Mesendoderm (in vitro differentiated cells): Measurements from ENCODE around the gene CCNL2.
"Not testable (repeated sequence)": the region's sequence is repeated elsewhere in the genome, so short reads cannot be mapped to it uniquely, and the experiment has no call there.

Experiments used
- DNase-seq: peaks from one replicate; pipeline ENCODE4 v3.0.0; 2013
- H2AK5ac ChIP-seq: 2 replicates; pipeline ENCODE4 v1.6.1; 2013; ENCODE audit warnings: low read length, inconsistent platforms
- H2BK120ac ChIP-seq: 2 replicates; pipeline ENCODE4 v1.6.1; 2013; ENCODE audit warnings: low read depth, mild to moderate bottlenecking, low read length, moderate library complexity, mixed read lengths
- H2BK15ac ChIP-seq: replicated peaks from 2 replicates; pipeline ENCODE4 v1.6.1; 2013; ENCODE audit warnings: low read depth, mild to moderate bottlenecking, moderate library complexity
- H2BK5ac ChIP-seq: 2 replicates; pipeline ENCODE4 v1.6.1; 2013; ENCODE audit warnings: low read length, inconsistent platforms
- H3K18ac ChIP-seq: 2 replicates; pipeline ENCODE4 v1.6.1; 2013; ENCODE audit warnings: mild to moderate bottlenecking, low read length, mixed read lengths
- H3K23ac ChIP-seq: one replicate; pipeline ENCODE4 v1.6.1; 2013; ENCODE audit warnings: low read length
- H3K27ac ChIP-seq: 2 replicates; pipeline ENCODE4 v1.5.1; 2013; ENCODE audit warnings: low read depth, mild to moderate bottlenecking, inconsistent platforms, low read length, moderate library complexity
- H3K27me3 ChIP-seq: 2 replicates; pipeline ENCODE4 v1.6.1; 2013; ENCODE audit warnings: low read length, control low read depth, mild to moderate bottlenecking, inconsistent platforms; ENCODE audit not compliant: insufficient read depth, poor library complexity
- H3K36me3 ChIP-seq: 2 replicates; pipeline ENCODE4 v1.6.1; 2013; ENCODE audit warnings: low read length, inconsistent platforms; ENCODE audit not compliant: control insufficient read depth, insufficient read depth
- H3K4ac ChIP-seq: one replicate; pipeline ENCODE4 v1.6.1; 2013; ENCODE audit warnings: low read depth, mild to moderate bottlenecking, low read length, moderate library complexity
- H3K4me1 ChIP-seq: 2 replicates; pipeline ENCODE4 v1.6.1; 2013; ENCODE audit warnings: low read depth, low read length, inconsistent platforms; ENCODE audit not compliant: control insufficient read depth
- H3K4me2 ChIP-seq: 2 replicates; pipeline ENCODE4 v1.6.1; 2013; ENCODE audit warnings: low read length
- H3K4me3 ChIP-seq: 2 replicates; pipeline ENCODE4 v1.5.1; 2013; ENCODE audit warnings: mild to moderate bottlenecking, low read length
- H3K56ac ChIP-seq: one replicate; pipeline ENCODE4 v1.6.1; 2013; ENCODE audit warnings: low read length
- H3K79me1 ChIP-seq: 2 replicates; pipeline ENCODE4 v1.6.1; 2013; ENCODE audit warnings: low read length, inconsistent platforms
- H3K79me2 ChIP-seq: 2 replicates; pipeline ENCODE4 v1.6.1; 2013; ENCODE audit warnings: mild to moderate bottlenecking, low read length; ENCODE audit not compliant: control insufficient read depth, insufficient read depth
- H3K9ac ChIP-seq: 2 replicates; pipeline ENCODE4 v1.6.1; 2013; ENCODE audit warnings: low read length, inconsistent platforms
- H4K5ac ChIP-seq: one replicate; pipeline ENCODE4 v1.6.1; 2013; ENCODE audit warnings: low read length
- H4K8ac ChIP-seq: one replicate; pipeline ENCODE4 v1.6.1; 2013; ENCODE audit warnings: low read depth, mild to moderate bottlenecking, control low read depth, low read length, moderate library complexity
- WGBS: extraction: QIAGEN DNeasy Blood & Tissue Kit; methylation state at CpG from one replicate; pipeline ENCODE4 v1.1.7; 2013; ENCODE audit warnings: low lambda C conversion rate, missing lambda C conversion rate; ENCODE audit not compliant: insufficient coverage; ENCODE audit errors: extremely low coverage; 5-methylcytosine and 5-hydroxymethylcytosine counted together

CCNL2 gene

DNA sequence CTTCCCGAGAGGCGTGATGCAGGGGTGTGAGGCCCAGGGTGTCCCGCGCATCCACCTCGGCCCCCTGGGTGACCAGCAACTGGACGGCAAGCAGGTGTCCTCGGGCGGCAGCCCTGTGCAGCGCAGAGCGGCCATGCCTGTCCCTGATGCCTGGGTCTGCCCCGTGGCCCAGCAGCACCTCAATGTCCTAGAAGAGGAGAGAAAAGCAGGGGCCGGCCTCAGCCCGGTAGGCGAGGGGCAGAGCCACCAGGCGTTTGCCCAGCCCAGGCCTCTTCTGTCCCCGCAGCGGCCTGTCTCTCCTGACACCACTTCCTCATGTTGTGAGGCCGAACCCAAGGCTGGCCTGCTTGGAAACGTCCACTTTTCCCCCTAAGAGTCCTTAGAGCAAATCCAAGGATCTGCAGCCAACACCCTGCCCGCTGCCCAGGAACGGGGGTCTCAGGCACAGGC, 20.3 kb upstream of the CCNL2 start:
- H3K27me3 ChIP-seq: no peaks in the 10 kb centered on the region
- H3K18ac ChIP-seq: peak overlapping the region; percentile 52
- H2BK120ac ChIP-seq: no peak overlapping the region
- no CpG with 5 or more reads among the region's 21 CpGs for WGBS
- H3K36me3 ChIP-seq: no peaks in the 10 kb centered on the region
- no peak overlapping the region for H2BK5ac ChIP-seq
- H3K56ac ChIP-seq: peak overlapping the region; percentile 75
- H3K9ac ChIP-seq: peak overlapping the region; percentile 64
- no peak overlapping the region for H3K4me3 ChIP-seq
- no peaks in the 10 kb centered on the region for H3K79me2 ChIP-seq
- DNase-seq: no peak
- H3K4ac ChIP-seq: peak overlapping the region; percentile 66
- H3K23ac ChIP-seq: no peak overlapping the region
- no peaks in the 10 kb centered on the region for H3K79me1 ChIP-seq
- H3K4me1 ChIP-seq: peaks cover 3% of the 10 kb centered on the region
- H3K27ac ChIP-seq: no peak overlapping the region
- no peak overlapping the region for H4K5ac ChIP-seq
- H2BK15ac ChIP-seq: no peak overlapping the region
- H3K4me2 ChIP-seq: no peak overlapping the region
- peak overlapping the region; percentile 88 for H2AK5ac ChIP-seq
- no peak overlapping the region for H4K8ac ChIP-seq

DNA sequence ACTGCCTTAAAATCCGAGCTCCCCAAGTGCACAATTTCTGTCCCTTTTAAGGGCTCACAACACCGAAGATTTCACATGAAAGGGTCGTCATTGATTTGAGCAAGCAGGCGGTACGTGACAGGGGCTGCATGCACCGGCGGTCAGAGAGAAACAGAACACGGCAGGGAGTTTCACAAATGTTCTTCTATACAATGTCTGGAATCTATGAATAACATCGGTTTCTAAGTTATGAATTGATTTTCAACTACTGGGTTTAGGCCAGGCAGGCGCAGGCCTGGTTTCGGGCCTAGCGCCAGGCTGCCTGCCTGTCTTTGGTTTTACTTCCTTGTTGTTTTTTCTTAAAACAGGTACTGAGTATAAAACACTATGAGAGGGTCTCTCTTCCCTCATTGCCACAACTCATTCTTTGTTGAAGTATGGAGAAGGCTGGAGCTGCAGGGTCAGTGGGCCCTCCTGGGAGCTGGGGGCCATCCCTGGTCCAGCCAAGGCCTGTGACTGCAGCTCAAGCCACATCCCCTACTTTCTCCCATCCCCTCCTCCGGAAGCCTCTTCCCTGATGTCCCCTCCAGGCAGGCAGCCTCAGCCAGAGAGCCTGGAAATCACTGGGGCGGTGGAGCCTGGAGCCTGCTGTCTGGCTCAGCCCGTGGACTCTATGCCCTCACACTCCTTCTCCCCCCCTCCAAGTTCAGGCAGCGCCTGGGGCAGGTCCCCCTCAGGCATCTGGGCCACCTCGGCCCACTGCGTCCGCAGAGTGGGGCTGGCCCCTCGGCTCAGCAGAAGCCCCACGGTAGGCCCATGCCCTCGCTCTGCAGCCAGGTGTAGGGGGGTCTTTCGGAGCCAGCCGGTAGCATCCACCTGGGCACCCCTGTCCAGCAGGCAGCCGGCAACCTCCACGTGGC, 19.6 kb upstream of the CCNL2 start:
- Histone ChIP-seq H3K4me2 (no peak overlapping the region), H3K18ac (no peak overlapping the region), H3K79me2 (no peaks in the 10 kb centered on the region), H2BK15ac (no peak overlapping the region), H3K36me3 (no peaks in the 10 kb centered on the region), H3K4me1 (peaks cover 3% of the 10 kb centered on the region), H3K23ac (no peak overlapping the region), H2AK5ac (peak overlapping the region; percentile 88), H2BK120ac (no peak overlapping the region), H3K56ac (peak overlapping the region; percentile 56), H3K79me1 (no peaks in the 10 kb centered on the region), H3K4ac (peak overlapping the region; percentile 66), H4K5ac (no peak overlapping the region), H3K27me3 (no peaks in the 10 kb centered on the region), H4K8ac (no peak overlapping the region), H3K4me3 (no peak overlapping the region), H3K27ac (no peak overlapping the region), H2BK5ac (no peak overlapping the region), H3K9ac (no peak overlapping the region)
- WGBS: no CpG with 5 or more reads among the region's 26 CpGs
- no peak for DNase-seq

DNA sequence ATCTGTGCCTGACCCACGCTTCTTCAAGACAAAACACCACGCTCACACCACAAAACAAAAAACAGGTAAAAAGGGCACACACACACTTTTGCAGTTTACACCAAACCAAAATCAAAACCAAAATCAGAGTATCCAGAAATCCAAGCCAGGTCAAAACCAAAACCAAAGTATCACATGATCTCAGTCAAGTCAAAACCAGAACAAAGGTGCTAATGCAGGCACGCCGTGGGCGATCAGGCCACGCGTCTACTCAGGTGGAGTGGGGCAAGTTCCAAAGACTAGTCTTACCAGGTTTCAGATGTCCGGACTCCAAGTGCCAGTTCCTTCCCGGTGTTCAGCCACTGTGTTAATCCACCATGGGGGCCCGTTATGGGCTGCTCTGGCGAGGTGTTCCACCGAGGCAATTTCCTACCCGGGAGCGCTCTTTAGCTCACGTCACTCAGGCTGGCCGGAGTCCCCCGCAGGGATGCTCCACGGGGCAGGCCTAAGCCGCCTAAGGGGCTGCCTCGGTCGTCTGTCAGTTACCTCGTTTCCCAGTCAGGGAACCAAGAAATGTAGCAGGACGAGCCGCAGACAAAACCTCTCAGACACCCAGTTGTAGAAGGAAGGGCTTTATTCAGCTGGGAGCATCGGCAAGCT, 18.8 kb upstream of the CCNL2 start:
- H3K79me1 ChIP-seq, H2AK5ac ChIP-seq, H4K8ac ChIP-seq, H3K4me2 ChIP-seq, H3K9ac ChIP-seq, H3K4me1 ChIP-seq, H2BK15ac ChIP-seq, H3K36me3 ChIP-seq, DNase-seq, H2BK120ac ChIP-seq, H3K79me2 ChIP-seq, H3K18ac ChIP-seq, H4K5ac ChIP-seq, H3K4me3 ChIP-seq, H3K27ac ChIP-seq, H3K23ac ChIP-seq, H3K4ac ChIP-seq, H3K27me3 ChIP-seq, H2BK5ac ChIP-seq: not testable (repeated sequence)
- no CpG with 5 or more reads among the region's 25 CpGs for WGBS
- H3K56ac ChIP-seq: peak overlapping the region; percentile 56

DNA sequence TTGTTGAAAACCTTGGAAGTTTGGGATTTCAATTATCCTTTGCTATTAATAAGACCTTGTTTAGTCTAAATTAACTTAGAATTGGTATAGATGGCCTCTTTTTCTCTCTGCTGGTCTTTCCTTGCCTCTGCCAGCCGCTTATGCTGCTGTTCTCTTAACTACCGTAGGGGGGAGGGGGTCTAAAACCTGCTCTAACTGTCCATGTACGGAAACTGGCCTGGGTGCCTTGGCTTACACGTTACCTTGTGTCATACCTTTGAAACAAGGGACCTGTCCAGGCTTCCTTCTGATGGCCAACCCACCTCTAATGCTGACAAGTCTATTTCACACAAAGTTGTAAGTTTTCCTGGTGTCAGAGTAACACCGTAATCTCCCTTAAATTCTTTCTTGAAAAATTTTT, 18.3 kb upstream of the CCNL2 start:
- H2AK5ac ChIP-seq, H3K79me1 ChIP-seq, H3K9ac ChIP-seq, H3K79me2 ChIP-seq, H4K8ac ChIP-seq, H3K27me3 ChIP-seq, H2BK120ac ChIP-seq, H2BK15ac ChIP-seq, H3K27ac ChIP-seq, H3K23ac ChIP-seq, H3K4me3 ChIP-seq, H3K56ac ChIP-seq, H3K4me2 ChIP-seq, H3K18ac ChIP-seq, H3K36me3 ChIP-seq, H2BK5ac ChIP-seq, H3K4ac ChIP-seq, H3K4me1 ChIP-seq, H4K5ac ChIP-seq, DNase-seq: not testable (repeated sequence)
- no CpG with 5 or more reads among the region's 5 CpGs for WGBS

DNA sequence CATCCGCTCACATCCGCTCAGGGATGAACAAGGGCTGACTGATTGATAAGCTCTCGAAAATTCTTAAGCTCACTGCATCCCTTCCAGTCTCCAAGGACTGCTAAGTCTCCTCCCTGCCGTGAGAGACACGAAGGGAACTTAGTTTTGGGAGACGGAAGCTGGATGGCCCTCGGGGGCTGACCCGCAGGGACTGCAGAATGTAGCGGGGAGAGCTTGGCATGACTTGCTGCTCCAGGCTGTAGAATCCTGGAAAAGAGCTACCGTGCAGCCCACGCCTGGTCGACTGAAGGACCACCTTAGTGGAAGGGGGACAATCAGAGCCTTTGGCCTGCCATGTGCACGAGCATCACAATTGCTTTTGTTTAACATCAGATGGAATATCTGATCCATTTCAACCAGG, 16.6 kb upstream of the CCNL2 start:
- Histone ChIP-seq H3K4me3 (no peak overlapping the region), H2AK5ac (no peak overlapping the region), H3K36me3 (no peaks in the 10 kb centered on the region), H2BK120ac (no peak overlapping the region), H3K79me1 (no peaks in the 10 kb centered on the region), H2BK15ac (no peak overlapping the region), H3K27ac (no peak overlapping the region), H3K18ac (no peak overlapping the region), H4K8ac (no peak overlapping the region), H3K9ac (no peak overlapping the region), H3K27me3 (no peaks in the 10 kb centered on the region), H4K5ac (no peak overlapping the region), H2BK5ac (no peak overlapping the region), H3K4ac (no peak overlapping the region), H3K4me2 (no peak overlapping the region), H3K4me1 (no peaks in the 10 kb centered on the region), H3K23ac (no peak overlapping the region), H3K79me2 (no peaks in the 10 kb centered on the region), H3K56ac (peak overlapping the region; percentile 22)
- no peak for DNase-seq
- WGBS: no CpG with 5 or more reads among the region's 13 CpGs
